ENCODE measurements around the gene CANT1. TPM values are rescaled to one million over a fixed set of nuclear protein-coding genes. Genes with fewer than 3 reads are reported as not detected.

The CANT1 gene
- total and polyA plus RNA-seq, 12 donors = 10.3 to 78.3 (median 40.4) TPM

DNA sequence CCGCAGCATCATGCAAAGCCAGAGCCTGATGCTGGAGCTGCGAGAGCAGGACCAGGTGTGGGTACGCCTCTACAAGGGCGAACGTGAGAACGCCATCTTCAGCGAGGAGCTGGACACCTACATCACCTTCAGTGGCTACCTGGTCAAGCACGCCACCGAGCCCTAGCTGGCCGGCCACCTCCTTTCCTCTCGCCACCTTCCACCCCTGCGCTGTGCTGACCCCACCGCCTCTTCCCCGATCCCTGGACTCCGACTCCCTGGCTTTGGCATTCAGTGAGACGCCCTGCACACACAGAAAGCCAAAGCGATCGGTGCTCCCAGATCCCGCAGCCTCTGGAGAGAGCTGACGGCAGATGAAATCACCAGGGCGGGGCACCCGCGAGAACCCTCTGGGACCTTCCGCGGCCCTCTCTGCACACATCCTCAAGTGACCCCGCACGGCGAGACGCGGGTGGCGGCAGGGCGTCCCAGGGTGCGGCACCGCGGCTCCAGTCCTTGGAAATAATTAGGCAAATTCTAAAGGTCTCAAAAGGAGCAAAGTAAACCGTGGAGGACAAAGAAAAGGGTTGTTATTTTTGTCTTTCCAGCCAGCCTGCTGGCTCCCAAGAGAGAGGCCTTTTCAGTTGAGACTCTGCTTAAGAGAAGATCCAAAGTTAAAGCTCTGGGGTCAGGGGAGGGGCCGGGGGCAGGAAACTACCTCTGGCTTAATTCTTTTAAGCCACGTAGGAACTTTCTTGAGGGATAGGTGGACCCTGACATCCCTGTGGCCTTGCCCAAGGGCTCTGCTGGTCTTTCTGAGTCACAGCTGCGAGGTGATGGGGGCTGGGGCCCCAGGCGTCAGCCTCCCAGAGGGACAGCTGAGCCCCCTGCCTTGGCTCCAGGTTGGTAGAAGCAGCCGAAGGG, 38.6 kb upstream of the CANT1 start:
- H3K4me1 ChIP-seq (replicated peaks in 1 of 2) = peaks cover 0 to 6% of the 10 kb centered on the region in 2 donors

GRCh38 chr17:79047291-79047920, 37.8 kb upstream of the CANT1 start:
- Histone ChIP-seq H3K9me3 (replicated peaks in 1 of 3) (no peaks in the 10 kb centered on the region), H3K4me1 (replicated peaks in 1 of 2) (peaks cover 0 to 6% of the 10 kb centered on the region in 2 donors), H3K27me3 (no peaks in the 10 kb centered on the region), H3K27ac (no peak overlapping the region), H3K36me3 (replicated peaks in 1 of 2) (peaks cover 0 to 17% of the 10 kb centered on the region in 2 donors), H3K4me3 (no peak overlapping the region)
- DNase-seq = no peak
- 86 to 93% (median 91%) methylated on average over 30 of the region's 30 CpGs for WGBS, 4 donors
- TF ChIP-seq POLR2A (IDR thresholded peaks at IDR 0.05) = no peak
- TF ChIP-seq, protein P1, sequence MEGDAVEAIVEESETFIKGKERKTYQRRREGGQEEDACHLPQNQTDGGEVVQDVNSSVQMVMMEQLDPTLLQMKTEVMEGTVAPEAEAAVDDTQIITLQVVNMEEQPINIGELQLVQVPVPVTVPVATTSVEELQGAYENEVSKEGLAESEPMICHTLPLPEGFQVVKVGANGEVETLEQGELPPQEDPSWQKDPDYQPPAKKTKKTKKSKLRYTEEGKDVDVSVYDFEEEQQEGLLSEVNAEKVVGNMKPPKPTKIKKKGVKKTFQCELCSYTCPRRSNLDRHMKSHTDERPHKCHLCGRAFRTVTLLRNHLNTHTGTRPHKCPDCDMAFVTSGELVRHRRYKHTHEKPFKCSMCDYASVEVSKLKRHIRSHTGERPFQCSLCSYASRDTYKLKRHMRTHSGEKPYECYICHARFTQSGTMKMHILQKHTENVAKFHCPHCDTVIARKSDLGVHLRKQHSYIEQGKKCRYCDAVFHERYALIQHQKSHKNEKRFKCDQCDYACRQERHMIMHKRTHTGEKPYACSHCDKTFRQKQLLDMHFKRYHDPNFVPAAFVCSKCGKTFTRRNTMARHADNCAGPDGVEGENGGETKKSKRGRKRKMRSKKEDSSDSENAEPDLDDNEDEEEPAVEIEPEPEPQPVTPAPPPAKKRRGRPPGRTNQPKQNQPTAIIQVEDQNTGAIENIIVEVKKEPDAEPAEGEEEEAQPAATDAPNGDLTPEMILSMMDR (IDR thresholded peaks at IDR 0.05) = no peak
- intact Hi-C loops (cut with DNase I) = loop anchor here (2.0 to 5.0 kb wide), 2 partner anchors 33 to 35 kb away; no protein-coding TSS in a partner anchor

More for the DNA sequence above, 38.6 kb upstream of the CANT1 start:
- H3K27ac ChIP-seq = no peak overlapping the region
- peaks cover 0 to 17% of the 10 kb centered on the region in 2 donors for H3K36me3 ChIP-seq (replicated peaks in 1 of 2)
- no peaks in the 10 kb centered on the region for H3K9me3 ChIP-seq (replicated peaks in 1 of 3)
- intact Hi-C loops (cut with DNase I) = loop anchor here (2.0 to 5.0 kb wide), 2 partner anchors 33 to 34 kb away; no protein-coding TSS in a partner anchor
- H3K27me3 ChIP-seq = no peaks in the 10 kb centered on the region
- DNase-seq = no peak
- TF ChIP-seq, protein P1 (IDR thresholded peaks at IDR 0.05) = no peak
- TF ChIP-seq POLR2A (IDR thresholded peaks at IDR 0.05) = no peak
- WGBS, 4 donors = 82 to 89% (median 88%) methylated on average over 28 to 41 of the region's 41 CpGs
- no peak overlapping the region for H3K4me3 ChIP-seq

- no peaks in the 10 kb centered on the region for H3K9me3 ChIP-seq (replicated peaks in 1 of 3)
- H3K27ac ChIP-seq = peak overlapping the region in 1 of 5 donors; percentile 15
- H3K27me3 ChIP-seq = no peaks in the 10 kb centered on the region
- H3K36me3 ChIP-seq (replicated peaks in 1 of 2) = peaks cover 0 to 17% of the 10 kb centered on the region in 2 donors
- no peak overlapping the region for H3K4me3 ChIP-seq
- whole genome bisulfite sequencing, 4 donors = 73 to 90% (median 76%) methylated on average over 15 of the region's 15 CpGs
- intact Hi-C loops (cut with DNase I) = loop anchor here (2.0 to 5.0 kb wide), 2 partner anchors 34 to 35 kb away; no protein-coding TSS in a partner anchor
- H3K4me1 ChIP-seq (replicated peaks in 1 of 2) = peaks cover 3 to 6% of the 10 kb centered on the region in 2 donors
- TF ChIP-seq POLR2A (IDR thresholded peaks at IDR 0.05) = no peak
- TF ChIP-seq, protein P1 (IDR thresholded peaks at IDR 0.05) = no peak
- no peak for DNase-seq
Measured at GRCh38 chr17:79046916-79047280, 37.3 kb upstream of the CANT1 start.
